GM21447 (cell line): ENCODE data around the gene MEP1B.
"Not testable (repeated sequence)": the region's sequence is repeated elsewhere in the genome, so short reads cannot be mapped to it uniquely, and the experiment has no call there.

ENCODE experiments used
- ATAC-seq: cut with Tn5 transposase; IDR thresholded peaks from one replicate; pipeline ENCODE4 v1.9.1; 2021; ENCODE audit not compliant: unreplicated experiment

Gene MEP1B

DNA sequence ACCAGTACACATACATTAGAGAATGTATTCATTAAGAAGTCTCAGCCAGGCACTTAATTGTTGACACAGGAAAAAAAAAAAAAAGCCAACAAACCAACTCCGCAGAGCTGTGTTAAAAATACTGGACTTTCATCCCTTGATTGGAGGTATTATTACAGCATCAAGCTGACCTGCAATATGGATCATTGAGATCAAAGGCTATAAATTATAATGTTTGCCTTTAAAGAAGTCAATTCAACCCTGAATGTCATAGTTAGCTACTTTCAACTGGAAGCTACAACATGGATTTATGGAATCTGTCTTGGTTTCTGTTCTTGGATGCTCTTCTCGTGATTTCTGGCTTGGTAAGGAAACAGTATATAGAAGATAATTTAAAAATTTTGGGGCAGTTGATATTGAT is at the start of gene MEP1B:
TSS of gene MEP1B (plus strand) at position 250 of the 400 bp plus-strand sequence. CDS start at position 282, 32 bp downstream.
- ATAC-seq, result no peak

DNA sequence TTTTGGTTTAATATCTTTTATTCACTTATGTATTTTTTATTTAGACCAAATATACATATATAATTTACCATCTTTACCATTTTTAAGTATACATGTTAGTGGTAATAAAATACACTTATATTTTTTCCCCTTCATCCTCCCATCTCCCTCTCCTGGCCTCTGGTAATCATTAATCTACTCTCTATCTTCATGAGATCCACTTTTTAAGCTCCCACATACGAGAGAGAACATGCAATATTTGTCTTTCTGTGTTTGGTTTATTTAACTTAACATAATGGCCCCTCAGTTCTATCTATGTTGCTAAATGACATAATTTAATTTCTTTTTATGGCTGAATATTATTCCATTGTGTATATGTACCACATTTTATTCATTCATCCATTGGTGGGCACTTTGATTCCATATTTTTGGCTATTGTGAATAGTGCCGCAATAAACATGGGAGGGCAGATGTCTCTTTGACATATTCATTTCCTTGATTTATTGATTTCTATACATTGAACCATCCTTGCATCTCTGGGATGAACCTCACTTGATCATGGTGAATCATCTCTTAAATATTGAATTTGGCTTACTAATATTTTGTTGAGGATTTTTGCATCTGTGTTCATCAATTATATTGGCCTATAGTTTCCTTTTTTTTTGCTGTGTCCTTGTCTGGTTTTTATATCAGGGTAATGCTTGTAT is 41.5 kb upstream of the MEP1B start:
- ATAC-seq, result no peak

DNA sequence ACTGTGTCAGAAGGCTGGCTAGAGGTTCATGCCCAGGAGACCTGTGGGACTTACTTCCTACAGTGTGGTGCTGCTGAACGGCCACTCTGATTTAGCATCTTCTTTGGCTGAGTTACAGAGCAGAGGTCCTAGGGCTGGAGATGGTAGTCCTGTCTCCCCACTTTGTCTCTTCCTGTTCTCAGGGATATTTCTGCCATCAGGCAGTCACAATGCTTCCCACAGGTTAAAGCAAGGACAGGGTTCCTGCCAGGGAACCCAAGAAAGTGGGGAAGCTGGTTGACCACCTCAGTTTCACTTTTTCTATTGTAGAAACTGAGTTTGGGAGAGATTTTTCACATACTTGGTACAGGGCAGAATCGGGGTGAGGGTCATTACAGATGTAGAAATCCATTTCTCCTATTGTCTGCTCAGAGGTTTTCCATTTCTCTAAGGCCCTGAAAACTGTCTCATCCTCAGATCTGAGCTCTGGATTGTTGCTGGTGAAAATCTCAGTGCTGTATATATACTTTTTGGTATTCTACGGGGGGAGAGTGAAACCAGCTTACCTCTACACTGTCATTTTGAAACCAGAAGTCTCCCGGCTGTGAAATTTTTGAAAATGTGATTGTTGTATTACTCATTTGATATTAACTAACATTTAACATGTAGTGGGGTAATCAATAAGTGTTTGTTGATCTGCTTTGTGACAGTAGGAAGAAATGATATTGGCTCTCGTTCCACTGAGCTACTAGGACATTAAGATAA is 37.0 kb upstream of the MEP1B start:
- peak; percentile 84 for ATAC-seq

DNA sequence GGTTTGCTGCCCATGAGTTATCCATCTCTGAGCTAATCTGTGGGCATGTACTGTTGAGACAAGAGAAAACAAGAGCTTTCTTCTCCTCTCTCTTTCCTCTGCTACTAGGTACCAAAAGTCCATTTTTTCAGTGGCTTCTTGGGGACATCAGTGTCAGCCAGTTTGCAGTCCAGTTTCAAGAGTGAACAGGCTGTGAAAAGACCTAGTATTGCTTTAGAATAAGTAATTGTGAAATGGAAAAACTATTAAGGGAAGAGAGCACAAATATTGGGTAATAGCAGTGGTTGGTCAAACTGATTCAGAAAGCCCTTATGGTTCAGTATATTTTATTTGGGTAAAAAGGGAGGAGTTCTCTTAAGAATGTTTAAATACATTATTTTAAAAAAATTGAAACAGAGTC is 33.0 kb upstream of the MEP1B start:
- no peak for ATAC-seq

DNA sequence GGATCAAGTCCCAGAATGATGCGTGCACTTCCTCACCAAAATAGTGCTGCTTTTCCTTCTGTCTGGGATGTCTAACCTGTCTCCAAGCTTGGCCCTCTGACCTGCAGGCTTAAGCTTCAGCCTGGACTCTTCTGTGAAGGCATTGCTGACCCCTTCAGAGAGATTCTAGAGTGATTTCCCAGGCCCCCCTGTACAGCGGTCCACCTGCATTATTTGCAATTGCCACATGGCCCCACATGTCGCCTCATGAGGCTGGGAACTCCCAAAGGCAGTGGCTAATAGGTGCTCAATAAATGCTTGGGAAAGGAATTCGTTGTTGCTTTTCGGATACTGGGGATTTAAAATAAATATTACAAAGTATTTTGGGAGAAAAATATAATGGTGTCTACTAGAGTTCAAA is 32.3 kb upstream of the MEP1B start:
- ATAC-seq, result no peak

DNA sequence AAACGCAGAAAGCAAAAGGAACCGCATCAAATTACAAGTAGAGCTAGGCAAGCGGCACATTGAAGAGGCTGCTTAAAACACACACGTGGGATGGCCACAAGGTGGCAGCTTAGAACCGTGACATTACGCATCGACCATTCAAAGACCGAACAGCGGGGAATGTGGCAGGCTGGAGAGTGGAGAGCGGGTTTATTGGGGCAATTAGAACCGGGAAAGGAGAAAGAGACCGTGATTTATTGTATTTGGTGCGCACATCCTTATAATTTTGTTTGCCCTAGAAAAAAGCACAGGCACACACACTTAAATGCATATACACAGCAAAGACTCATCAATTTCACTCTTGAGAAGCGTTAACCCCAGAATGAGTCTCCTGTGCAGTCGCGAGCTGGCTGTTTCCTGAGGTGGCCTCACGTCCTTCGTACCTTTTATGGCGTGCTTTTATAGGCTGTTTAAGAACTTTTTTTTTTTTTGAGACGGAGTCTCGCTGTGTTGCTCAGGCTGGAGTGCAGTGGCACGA is 31.7 kb upstream of the MEP1B start:
- ATAC-seq, result peak; percentile 94

DNA sequence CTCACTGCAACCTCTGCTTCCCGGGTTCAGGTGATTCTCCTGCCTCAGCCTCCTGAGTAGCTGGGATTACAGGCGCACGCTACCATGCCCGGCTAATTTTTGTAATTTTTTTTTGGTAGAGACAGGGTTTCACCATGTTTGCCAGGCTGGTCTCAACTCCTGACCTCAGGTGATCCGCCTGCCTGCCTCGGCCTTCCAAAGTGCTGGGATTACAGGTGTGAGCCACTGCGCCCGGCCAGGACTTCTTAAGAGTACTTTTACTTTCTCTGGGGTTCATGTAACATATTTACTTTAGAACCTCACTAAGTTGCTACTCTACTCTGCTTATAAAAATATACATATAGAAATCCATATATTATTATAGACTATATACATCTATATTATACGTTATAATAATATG is 31.2 kb upstream of the MEP1B start:
- ATAC-seq, result not testable (repeated sequence)

DNA sequence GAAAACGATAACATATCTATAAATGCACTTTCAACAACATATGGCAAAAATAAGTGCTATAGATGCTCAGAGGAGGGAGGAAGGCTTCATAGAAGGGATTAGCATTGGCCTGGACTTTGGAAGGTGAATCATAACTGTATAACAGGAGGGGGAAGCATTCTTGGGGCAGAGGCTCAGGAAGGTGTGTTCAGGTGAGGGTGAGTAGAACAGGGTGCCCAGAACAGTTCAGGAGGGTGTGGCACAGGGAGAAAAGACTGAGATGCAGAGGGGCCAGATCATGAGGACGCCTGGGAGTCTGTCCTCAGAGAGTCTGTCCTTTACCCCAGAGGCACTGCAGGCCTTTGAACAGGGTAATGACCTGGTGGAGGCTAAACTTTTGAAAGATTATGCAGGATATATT is 29.3 kb upstream of the MEP1B start:
- no peak for ATAC-seq

DNA sequence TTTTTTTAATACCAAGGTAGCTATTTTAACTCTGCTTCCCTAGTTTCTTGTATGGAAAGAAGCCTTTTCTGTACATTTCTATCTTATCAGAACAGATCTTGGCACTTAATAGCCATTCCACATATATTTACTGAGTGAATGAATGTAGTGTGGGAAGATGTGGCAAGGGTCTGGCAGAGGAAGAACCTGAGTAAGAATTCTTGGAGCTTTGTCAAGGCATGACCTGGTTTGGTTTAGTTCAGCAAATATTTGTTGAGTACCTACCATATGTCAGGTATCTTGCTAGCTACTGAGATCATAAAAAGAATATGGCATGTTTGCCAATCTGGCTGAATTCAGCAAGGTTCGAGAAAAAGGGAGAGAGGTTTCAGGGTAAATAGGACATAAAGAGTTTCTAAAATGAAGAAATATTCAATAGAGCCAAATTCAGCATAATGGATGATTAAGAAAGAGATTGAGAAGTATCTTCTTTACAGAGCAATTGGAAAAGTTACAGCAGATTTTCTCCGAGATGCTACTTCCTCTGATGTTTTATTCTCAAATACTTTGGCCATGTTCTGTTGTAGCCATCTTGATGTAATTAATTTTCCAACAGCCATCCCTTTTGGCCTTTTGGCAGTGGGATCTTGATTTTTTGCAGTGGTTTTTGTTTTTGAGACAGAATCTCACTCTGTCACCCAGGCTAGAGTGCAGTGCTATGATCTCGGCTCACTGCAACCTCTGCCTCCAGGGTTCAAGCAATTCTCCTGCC is 21.7 kb upstream of the MEP1B start:
- no peak for ATAC-seq

DNA sequence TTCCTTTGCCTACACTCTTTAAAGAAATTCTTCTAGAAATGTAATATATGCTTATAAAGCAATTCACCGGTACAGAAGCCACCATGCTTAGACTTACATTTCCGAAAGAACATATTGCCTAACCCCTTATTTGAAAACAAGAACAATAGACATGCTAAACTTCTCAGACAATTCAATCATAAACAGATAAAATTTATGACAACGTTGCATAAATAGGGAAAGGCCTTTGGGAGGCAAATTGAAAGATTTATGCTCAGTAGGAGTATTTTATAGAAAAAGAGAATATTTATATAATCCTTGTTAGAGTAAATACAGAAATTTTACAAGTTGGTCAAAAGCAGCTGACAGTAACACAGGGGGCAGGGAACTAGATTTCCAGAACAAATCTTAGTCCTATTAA is 16.2 kb upstream of the MEP1B start:
- no peak for ATAC-seq

DNA sequence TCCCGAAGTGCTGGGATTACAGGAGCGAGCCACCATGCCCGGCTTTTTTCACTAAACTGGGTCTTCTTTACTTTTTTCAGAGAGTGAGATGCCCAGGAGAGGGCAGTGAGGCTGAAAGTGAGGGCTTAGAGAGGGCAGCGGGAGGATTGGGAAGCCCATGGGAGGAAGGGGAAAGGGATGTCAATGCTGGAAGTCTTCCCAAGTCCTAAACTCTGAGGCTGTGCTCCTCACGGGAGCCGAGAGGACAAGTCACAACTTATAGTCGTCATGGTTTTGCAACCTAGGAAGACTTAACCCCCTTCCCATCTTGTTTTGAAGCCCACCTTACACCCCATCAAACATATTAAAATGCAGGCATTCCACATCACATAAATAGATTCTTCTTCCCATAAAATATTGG is 15.1 kb upstream of the MEP1B start:
- ATAC-seq, result no peak

DNA sequence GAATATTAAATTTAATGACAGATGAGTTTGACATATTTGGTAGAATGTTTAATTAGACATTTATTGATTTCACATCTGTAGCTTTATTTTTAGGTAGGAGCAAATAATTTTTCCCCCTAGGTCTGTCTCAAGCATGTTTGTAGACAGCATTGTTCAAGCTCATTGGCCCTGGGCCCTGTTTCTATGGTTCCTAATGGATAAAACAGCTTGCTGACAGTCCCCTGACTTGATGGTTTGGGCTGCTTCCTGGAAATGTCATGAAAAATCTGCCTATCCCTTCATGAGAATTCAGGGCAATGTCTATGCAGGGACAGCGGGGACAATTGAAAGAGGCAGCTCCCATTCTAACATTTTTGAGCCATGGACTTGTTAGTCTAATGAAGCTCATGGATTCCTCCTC is 14.6 kb upstream of the MEP1B start:
- no peak for ATAC-seq

DNA sequence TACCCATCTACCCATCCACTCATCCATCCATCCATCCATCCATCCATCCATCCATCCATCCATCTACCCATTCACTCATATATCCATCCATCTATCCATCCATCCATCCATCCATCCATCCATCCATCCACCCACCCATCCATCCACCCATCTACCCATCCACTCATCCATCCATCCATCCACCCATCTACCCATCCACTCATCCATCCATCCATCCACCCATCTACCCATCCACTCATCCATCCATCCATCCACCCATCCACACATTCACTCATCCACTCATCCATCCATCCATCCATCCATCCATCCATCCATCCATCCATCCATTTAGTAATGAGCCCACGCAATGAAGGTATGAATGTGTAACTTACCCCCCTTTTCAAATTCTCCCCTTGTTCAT is 13.1 kb upstream of the MEP1B start:
- not testable (repeated sequence) for ATAC-seq

DNA sequence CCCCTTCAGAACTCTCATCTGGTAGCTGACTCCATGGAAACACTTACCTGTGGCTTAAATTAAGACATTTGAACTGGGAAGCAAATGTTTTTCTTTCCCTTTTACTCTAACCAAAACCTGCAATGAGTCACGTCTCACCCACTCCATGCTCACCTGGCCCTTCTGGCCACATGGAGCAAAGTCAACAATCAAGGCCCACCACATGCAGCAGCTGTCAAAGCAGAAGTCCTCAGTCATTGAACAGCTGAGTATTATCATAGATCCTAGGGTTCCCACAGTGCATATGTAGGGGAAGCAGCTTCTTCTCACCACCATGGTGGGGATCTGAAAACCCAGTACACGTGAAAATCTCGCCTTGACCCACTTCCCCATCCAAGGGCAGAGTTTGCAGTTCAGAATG is 12.3 kb upstream of the MEP1B start:
- ATAC-seq, result no peak

DNA sequence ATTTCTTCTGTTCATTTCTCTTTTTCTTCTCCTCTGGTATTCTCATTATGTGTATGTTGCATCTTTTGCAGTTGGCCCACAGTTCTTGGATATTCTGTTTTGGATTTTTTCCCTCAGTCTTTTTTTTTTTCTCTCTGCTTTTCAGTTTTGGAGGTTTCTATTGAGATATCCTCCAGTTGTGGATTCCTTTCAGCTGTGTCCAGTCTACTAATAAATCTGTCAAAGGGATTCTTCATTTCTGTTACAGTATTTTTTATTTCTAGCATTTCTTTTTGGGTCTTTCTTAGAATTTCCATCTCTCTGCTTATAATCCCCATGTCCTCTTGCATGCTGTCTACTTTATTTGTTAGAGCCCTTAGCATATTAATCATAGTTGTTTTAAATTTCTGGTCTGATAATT is 6.3 kb upstream of the MEP1B start:
- ATAC-seq, result no peak

DNA sequence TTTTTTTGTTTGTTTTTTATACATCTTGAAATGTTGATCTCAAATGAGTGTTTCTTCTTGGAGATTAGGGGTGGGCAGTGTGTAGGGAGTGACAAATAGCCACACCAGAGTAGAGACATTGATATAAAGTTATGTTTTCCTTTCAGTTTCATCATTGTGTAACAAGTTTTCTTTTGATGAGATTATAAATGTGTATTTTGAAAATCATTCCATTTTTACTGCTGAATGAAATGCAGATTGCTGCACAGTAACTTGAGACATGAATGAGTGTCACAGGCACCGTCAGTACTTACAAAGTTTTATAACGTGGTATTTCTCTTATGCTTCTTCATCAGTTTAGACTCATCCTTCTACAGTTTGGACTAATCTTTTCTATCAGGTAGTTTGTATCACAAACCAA is 370 bp downstream of the MEP1B start:
- no peak for ATAC-seq

DNA sequence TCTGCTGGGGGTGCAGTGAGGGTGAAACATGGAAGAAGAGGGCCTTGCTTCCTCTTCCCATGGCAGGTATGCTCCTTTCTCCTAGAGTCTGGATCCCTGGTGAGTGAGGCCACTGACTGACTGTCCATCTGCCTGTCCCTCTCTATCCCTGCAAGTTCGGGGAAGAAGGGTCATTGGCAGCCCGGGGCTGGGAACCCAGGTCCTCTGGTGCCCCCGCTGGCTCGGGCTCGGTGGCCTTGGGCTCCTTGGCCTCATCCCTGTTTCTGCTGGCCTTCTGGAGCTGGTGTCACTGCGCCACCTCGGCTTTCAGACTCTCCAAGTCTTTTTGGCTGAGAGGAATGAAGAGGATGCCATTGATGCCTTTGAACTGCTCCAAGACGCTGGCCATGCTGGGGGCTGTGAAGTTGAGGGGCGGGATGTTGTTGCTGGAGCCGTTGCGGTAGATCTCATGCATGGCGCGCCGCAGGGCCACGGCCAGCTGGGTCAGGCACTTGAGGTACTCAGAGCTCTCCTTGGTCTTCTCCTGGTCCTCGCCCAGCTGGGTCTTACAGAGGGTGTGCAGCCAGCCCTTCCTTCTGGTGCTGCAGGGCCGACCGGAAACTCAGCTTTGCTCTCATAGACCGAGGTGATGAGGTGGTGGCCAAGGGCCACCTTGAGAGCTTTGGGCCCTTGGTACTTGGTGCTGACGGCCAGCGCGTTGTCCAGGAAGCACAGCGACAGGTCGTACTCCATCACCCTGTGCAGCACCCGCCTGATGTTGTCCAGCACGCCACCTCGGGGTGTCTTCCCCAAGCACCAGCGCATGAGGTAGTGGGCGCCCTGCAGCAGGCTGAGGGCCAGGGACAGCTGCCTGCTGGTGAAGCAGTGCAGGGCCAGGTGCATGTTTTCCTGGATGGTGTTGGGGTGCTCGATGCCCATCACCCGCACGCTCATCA is 6.3 kb downstream of the MEP1B start:
- no peak for ATAC-seq

DNA sequence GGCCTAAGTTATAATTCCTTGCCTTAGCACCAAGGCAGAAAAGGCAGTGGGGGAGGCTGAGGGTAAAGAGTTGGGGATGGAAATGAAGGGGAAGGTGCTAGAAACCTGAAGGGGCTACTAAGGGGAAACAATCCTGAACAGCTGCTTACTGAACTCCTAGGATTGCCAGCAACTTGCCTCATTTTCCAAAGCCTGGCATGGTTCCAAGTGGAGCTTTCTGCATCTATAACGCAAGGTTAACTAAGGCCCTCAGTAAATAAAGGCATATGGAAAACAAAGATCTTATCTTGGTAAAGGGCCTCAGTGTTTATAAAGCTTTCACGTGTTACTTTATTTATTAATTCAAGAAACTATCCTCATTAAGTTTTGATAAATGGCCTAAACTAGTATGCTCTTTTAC is 10.9 kb downstream of the MEP1B start:
- ATAC-seq, result no peak

DNA sequence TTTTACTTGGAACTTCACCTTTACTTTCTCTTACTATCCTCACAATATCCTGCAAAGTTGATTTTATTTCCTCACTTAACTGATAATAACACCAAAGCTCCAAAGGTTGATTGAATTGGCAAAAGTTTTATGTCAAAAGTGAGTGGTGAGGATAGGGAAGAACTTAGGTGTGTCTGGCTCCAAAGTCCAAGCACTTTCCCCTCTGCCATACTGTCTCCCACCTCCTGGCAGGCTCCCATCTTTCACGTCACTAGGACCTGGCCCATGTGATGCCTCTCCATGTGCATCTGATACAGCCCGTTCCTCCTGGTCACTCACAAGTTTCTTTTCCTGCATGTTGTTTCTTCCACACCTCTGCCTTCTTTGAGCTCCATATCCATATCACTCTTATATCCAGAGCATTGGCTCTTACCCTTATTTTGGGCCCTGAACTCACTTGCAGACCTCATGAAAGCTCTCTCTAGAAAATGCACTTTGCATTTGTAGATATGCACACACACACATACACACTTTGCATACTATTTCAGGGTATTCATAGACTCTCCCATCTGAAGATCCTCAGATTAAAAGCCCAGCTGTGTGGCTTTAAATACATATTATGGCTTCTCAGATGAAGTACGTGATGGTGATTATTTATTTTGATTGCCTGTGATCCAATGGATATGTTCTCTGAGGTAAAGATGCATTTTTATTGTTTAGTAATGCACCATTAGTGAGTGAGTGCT is 12.3 kb downstream of the MEP1B start:
- ATAC-seq, result no peak

DNA sequence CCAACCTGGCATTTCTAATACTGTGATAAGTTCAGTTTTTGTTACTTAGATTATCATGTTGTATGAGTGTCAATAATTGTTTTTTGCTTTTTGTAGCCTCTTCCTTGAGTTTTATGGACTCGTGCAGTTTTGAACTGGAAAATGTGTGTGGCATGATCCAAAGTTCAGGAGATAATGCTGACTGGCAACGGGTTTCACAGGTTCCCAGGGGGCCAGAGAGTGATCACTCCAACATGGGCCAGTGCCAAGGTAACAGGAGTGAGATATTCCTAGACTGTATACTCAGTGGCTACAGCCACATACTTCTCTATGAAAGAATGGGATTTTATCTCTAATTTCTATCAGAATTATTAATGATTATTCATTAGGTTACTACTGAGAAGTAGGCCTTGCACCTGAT is 18.2 kb downstream of the MEP1B start:
- no peak for ATAC-seq
